GM15510 (cell line): ENCODE data around the gene C6orf62.

Source experiments
- POLR2A ChIP-seq: IDR thresholded peaks from 3 replicates; pipeline ENCODE4 v1.6.1; 2011; ENCODE audit warnings: borderline replicate concordance; ENCODE audit not compliant: insufficient read length; ENCODE audit errors: extremely low read depth

The C6orf62 gene

GRCh38 chr6:24719125-24719971, at the start of gene C6orf62:
Gene C6orf62 (minus strand): TSS chr6:24719154. CDS start chr6:24718668, 486 bp downstream.
- peak; percentile 37 for TF ChIP-seq POLR2A

DNA sequence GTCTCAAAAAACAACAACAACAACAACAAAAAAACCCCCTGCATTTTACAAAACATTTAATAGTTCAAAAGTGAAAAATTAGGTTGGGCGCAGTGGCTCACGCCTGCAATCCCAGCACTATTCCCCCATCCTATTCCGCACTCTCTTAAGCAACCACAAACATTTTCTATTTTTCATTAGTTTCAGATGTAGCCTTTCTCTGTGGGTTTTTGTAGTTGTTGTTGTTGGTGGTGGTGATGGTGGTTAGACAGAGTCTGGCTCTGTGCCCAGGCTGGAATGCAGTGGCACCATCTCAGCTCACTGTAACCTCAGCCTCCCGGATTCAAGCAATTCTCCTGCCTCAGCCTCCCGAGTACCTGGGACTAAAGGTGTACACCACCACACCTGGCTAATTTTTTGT, 49.4 kb upstream of the C6orf62 start:
- no peak for TF ChIP-seq POLR2A

- no peak for TF ChIP-seq POLR2A
Measured at GRCh38 chr6:24766680-24767462, 47.9 kb upstream of the C6orf62 start.

DNA sequence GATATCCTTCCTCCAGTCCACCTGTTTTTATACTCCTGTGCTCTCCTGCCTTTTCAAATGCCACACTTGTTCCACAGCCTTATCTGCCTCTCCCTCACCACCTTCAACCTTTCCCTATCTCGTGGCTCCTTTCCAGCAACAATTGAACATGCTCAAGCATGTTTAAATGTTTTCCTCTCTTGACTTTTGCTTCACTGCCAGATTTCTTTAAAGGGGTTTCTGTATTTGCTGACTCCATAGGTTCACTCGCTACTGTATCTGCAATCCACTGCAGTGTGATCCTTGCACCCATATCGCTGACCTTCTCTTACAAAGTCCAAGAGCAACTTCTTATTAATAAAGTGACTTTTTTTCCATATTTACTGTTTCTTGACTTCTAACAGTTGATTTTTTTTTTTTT, 44.6 kb upstream of the C6orf62 start:
- TF ChIP-seq POLR2A, result no peak

DNA sequence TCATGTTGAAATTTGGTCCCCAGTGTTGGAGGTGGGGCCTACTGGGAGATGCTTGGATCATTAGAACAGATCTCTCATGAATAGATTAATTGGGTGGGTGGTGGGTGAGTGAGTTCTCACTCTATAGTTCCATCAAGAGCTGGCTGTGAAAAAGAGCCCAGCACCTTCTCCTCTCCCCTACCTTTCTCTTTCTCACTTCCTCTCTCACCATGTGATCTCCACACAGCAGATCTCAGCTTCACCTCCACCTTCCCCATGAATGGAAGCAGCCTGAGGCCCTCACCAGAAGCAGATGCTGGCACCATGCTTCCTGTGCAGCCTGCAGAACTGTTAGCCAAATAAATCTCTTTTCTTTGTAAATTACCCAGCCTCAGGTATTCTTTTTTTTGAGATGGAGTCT, 42.9 kb upstream of the C6orf62 start:
- TF ChIP-seq POLR2A, result no peak

GRCh38 chr6:24761193-24761835, 42.4 kb upstream of the C6orf62 start:
- no peak for TF ChIP-seq POLR2A

- TF ChIP-seq POLR2A, result no peak
Measured at GRCh38 chr6:24760210-24760609, 41.3 kb upstream of the C6orf62 start.

- TF ChIP-seq POLR2A, result no peak
Measured at GRCh38 chr6:24759718-24760117, 40.8 kb upstream of the C6orf62 start.

- TF ChIP-seq POLR2A, result no peak
Measured at GRCh38 chr6:24757611-24758010, 38.7 kb upstream of the C6orf62 start.

- no peak for TF ChIP-seq POLR2A
Measured at GRCh38 chr6:24755279-24755678, 36.3 kb upstream of the C6orf62 start.

DNA sequence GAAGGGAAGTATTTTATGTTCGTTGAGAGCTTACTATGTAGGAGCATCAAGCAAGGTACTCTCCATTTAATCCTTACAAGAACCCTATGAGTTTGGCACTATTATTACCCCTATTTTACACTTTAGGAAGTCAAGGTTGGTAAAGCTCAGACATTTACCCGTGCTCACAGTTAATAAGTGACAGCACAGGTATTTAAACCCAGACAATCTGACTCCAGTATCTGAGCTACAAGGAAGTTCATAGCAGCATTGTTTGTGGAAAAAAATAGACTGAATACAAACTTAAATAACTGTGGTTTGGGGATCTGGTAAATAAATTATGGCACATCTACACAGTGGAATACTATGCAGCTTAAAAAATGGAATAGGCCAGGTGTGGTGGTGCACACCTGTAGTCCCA, 34.6 kb upstream of the C6orf62 start:
- TF ChIP-seq POLR2A, result no peak

DNA sequence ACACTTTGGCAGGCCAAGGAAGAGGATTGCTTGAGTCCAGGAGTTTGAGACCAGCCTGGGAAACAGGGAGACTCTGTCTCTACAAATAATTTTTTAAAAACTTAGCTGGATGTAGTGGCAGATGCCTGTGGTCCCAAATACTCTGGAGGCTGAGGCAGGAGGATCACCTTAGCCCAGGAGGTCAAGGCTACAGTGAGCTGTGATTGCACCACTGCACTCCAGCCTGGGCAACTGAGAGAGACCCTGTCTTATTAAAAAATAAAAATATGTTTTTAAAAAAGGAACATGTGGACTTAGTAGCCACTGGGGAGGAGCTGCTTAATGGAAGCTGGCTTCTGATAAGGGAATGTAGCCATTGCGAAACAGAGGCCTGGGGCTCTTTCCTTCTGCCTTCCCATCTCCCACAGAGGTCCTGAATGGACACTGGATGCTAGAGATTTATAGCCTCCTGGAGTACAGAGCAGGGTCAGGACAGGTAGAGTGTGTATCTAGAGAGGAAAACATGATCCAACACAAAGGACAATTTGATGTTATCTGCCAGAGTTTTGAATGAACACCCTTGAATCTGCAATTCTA, 34.1 kb upstream of the C6orf62 start:
- TF ChIP-seq POLR2A, result no peak

DNA sequence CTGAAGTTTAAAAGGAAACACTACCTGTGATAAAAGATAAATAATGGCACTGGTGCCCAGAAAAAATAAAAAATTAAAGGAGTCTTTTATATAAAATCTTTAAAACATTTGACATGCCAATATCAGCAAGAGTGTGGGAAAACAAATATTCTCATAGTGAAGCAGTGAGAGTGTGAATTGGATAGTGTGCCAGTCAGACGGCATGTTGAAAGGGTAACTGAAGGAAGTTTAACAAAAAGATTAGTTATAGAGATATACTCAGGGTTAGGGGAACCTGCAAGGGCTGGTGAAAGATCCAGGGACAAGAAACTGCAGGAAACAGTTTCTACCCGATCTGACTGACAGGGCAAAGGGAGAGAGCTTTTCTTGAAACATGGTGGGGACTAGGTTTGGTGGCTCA, 33.5 kb upstream of the C6orf62 start:
- TF ChIP-seq POLR2A, result no peak

- TF ChIP-seq POLR2A, result no peak
Measured at GRCh38 chr6:24749297-24749696, 30.3 kb upstream of the C6orf62 start.

DNA sequence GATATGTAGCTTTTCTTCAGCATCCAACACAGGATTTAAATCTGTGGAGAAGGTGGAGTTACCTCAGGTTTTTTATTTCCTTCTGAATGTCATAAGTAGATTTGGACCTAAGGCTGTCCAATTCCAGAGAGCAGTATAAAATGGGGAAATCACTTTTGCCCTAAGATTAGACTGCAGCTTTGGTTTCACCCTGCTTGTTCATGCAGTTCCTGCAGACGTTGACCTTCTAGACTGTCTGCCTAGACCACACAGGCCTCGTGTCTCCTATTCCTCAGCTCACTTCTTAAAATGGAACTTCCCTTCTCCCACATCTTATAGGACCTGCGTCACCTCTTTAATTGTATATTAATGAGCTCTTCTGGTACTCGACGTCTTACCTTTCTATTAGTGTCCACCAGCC, 26.0 kb upstream of the C6orf62 start:
- TF ChIP-seq POLR2A, result no peak
